GM12878 (cell line): Measurements from ENCODE around the gene SETD1B. TPM values are rescaled to one million over a fixed set of nuclear protein-coding genes. Genes with fewer than 3 reads are reported as not detected.

Source experiments
- ATAC-seq: fragments of 200-7000 bp; cut with Tn5 transposase; 3 replicates; pipeline ENCODE4 v1.9.1; 2020; ENCODE audit warnings: mild to moderate bottlenecking, moderate library complexity
- BruUV-seq: library from RNA; stranded (reverse); fragments of 400-500 nt; replicated peaks from 2 replicates; lab custom pipeline; 2021; lab: Mats Ljungman, UMichigan
- CTCF ChIA-PET: fragments of 300-600 bp; sonication (Branson Sonifier 250); formaldehyde crosslinking; extraction: SDS; loops from one replicate; lab custom pipeline; 2021; ENCODE audit warnings: inconsistent platforms; lab: Yijun Ruan, JAX
- POLR2A ChIA-PET: fragments of 350-600 bp; formaldehyde crosslinking; extraction: SDS; loops from one replicate; lab custom pipeline; 2021; ENCODE audit warnings: inconsistent platforms; lab: Charles Lee
- RAD21 ChIA-PET: fragments of 300-600 bp; sonication (Branson Sonifier 250); formaldehyde crosslinking; loops from one replicate; lab custom pipeline; 2023; ENCODE audit warnings: antibody characterized with exemption; ENCODE audit not compliant: unreplicated experiment; lab: Charles Lee
- SMC1A ChIA-PET: fragments of 300-600 bp; sonication (Branson Sonifier 250); formaldehyde crosslinking; loops from one replicate; lab custom pipeline; 2023; ENCODE audit not compliant: unreplicated experiment, uncharacterized antibody; lab: Charles Lee
- DNase-seq: peaks from one replicate; pipeline ENCODE4 v3.0.0-alpha.2; 2011; ENCODE audit warnings: low read depth, low spot score
- FAIRE-seq: peaks from 3 replicates; lab custom pipeline; 2011; peaks lifted over from hg19 to GRCh38; lab: Jason Lieb, UNC
- H2AFZ ChIP-seq: 2 replicates; pipeline ENCODE4 v1.6.0; 2011; ENCODE audit warnings: low read depth, low read length, control low read depth; ENCODE audit not compliant: control insufficient read depth
- H3K27ac ChIP-seq: 2 replicates; pipeline ENCODE4 v1.5.1; 2011; ENCODE audit warnings: control low read depth; ENCODE audit not compliant: control insufficient read depth, insufficient read depth
- H3K27me3 ChIP-seq, 2 experiments: replicated peaks in 1 of 2; 2 replicates each; pipeline versions ENCODE4 v1.6.0 to v1.6.1; 2011; ENCODE audit warnings: low read length in 1 of 2; ENCODE audit not compliant: control insufficient read depth in 2 of 2, insufficient read depth in 2 of 2
- H3K36me3 ChIP-seq, 2 experiments: 2 replicates each; pipeline ENCODE4 v1.5.1; 2011; ENCODE audit warnings: low read length in 1 of 2; ENCODE audit not compliant: control insufficient read depth in 2 of 2, insufficient read depth in 2 of 2
- H3K4me1 ChIP-seq: 2 replicates; pipeline ENCODE4 v1.6.1; 2011; ENCODE audit warnings: mild to moderate bottlenecking, low read length, moderate library complexity, mixed read lengths; ENCODE audit not compliant: control insufficient read depth, insufficient read depth
- H3K4me2 ChIP-seq: 2 replicates; pipeline ENCODE4 v1.6.0; 2011; ENCODE audit warnings: control low read depth; ENCODE audit not compliant: control insufficient read depth, insufficient read depth
- H3K4me3 ChIP-seq: fragments of 200-600 bp; sonication (generic); 2 replicates; pipeline ENCODE4 v1.5.1; 2016
- H3K79me2 ChIP-seq: 2 replicates; pipeline ENCODE4 v1.6.0; 2011; ENCODE audit warnings: low read length; ENCODE audit not compliant: control insufficient read depth, insufficient read depth
- H3K9ac ChIP-seq: 2 replicates; pipeline ENCODE4 v1.8.0; 2011; ENCODE audit warnings: low read length, control low read depth, mixed read lengths; ENCODE audit not compliant: control insufficient read depth, insufficient read depth
- H3K9me3 ChIP-seq: replicated peaks from 3 replicates; pipeline ENCODE4 v1.5.1; 2011; ENCODE audit warnings: mild to moderate bottlenecking, low read length; ENCODE audit not compliant: control insufficient read depth, insufficient read depth
- H4K20me1 ChIP-seq: 2 replicates; pipeline ENCODE4 v1.6.0; 2011; ENCODE audit not compliant: control insufficient read depth, insufficient read depth
- BCL11A ChIP-seq: IDR thresholded peaks from 2 replicates; pipeline ENCODE4 v1.6.1; 2011; ENCODE audit warnings: low read depth, low read length
- CREM ChIP-seq: IDR thresholded peaks from 2 replicates; pipeline ENCODE4 v1.6.1; 2014; ENCODE audit warnings: antibody characterized with exemption, low read depth
- EGR1 ChIP-seq, 2 experiments: IDR thresholded peaks; 1 replicate in 1 of 2; 2 replicates in 1 of 2; pipeline ENCODE4 v1.6.1; 2011 to 2012; ENCODE audit warnings: low read depth in 2 of 2, low read length in 2 of 2, borderline replicate concordance in 1 of 2, mild to moderate bottlenecking in 1 of 2, moderate library complexity in 1 of 2
- POLR2A ChIP-seq: IDR thresholded peaks from 2 replicates; pipeline ENCODE4 v1.6.1; 2011; ENCODE audit warnings: low read depth, mild to moderate bottlenecking, low read length
- ZNF384 ChIP-seq: IDR thresholded peaks from 2 replicates; pipeline ENCODE4 v1.6.1; 2012; ENCODE audit warnings: low read depth, mild to moderate bottlenecking, low read length, improper control_type of control experiment, borderline replicate concordance
- WGBS: methylation state at CpG from one replicate; pipeline ENCODE4 v1.1.6; 2016; ENCODE audit warnings: low lambda C conversion rate; ENCODE audit not compliant: insufficient replicate concordance, insufficient coverage; ENCODE audit errors: missing lambda C conversion rate; 5-methylcytosine and 5-hydroxymethylcytosine counted together
- in situ Hi-C: fragments of 300-500 bp; cut with MboI; formaldehyde crosslinking; loops from 9 replicates; pipeline ENCODE4 v1.14.3; 2018; ENCODE audit warnings: mixed read lengths
- intact Hi-C: fragments of 100-400 bp; cut with micrococcal nuclease; formaldehyde crosslinking; loops from one replicate; pipeline ENCODE4 v1.14.2; 2022; ENCODE audit not compliant: unreplicated experiment
- polyA plus RNA-seq, 11 experiments: library from polyadenylated mRNA; depleted of rRNA in 4 of 11; unstranded in 6 of 11; stranded (reverse) in 5 of 11; fragments of >200 nt; fragmentation: Nextera tagmentation in 4 of 11; fragmentation: Illumina TruSeq in 1 of 11; extraction: Ambion mirVana in 4 of 11; extraction: Trizol in 1 of 11; gene quantifications; 1 replicate in 1 of 11; 2 replicates in 10 of 11; pipeline versions ENCODE4 v1.2.1 to v1.2.3, GENCODE V29; 2011 to 2016; ENCODE audit warnings: inconsistent platforms in 2 of 11, missing spikeins in 2 of 11, low read depth in 1 of 11
- total RNA-seq, 4 experiments: library from RNA; depleted of rRNA in 3 of 4; stranded (reverse); fragments of >200 nt in 3 of 4; fragmentation: Illumina TruSeq in 1 of 4; extraction: Trizol in 1 of 4; gene quantifications; 2 replicates each; pipeline versions ENCODE4 v1.2.1 to v1.2.3, GENCODE V29; 2013 to 2021

Gene SETD1B
- total and polyA plus RNA-seq, 10 of the 15 experiments (the other 5 are each of a cell fraction or from before 2014, with no cell fraction given): 0.50 to 17.3 (median 1.6) TPM

DNA sequence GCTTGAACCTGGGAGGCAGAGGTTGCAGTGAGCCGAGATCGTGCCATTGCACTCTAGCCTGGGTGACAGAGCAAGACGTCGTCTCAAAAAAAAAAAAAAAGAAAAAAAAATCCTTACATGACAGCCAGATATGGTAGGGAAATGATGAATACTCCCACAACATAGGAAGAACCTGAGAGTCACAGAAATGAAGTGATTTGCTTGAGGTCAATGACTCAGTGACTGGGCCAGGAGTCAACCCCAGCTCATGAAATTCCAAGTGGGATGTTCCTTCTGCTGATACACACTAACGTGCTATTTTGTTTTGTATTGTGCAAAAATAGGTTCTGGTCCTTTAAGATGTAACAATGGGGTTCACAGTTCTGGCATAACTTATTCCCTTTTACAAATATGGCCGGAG lies 19.3 kb upstream of the SETD1B start (continued):
- TF ChIP-seq ZNF384: peak; percentile 3; the same call in 1 of the 2 replicates
- no peak for TF ChIP-seq POLR2A
- TF ChIP-seq BCL11A: no peak
- TF ChIP-seq CREM: no peak

DNA sequence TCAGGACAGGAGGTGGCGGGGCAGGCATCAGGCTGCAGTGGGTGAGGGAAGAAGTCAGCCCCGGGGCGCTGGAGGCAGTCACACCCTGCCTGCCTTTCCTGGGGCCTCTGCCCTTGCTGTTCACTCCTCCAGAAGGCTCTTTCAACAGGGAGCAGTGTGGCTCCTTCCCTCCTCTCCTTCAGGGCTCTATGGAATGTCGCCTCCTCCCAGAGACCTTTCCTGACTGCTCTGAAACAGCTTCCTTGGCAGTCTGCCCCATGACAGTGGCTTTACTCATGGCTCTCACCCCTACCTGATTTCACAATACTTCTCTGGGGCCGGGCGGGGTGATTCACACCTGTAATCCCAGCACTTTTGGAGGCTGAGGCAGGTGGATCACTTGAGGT lies 17.4 kb upstream of the SETD1B start:
- TF ChIP-seq EGR1 (IDR thresholded peaks at IDR 0.05; ENCODE audit: borderline replicate concordance in 1 of 2, low read depth in 2 of 2, low read length in 2 of 2): no peak
- ChIA-PET POLR2A (interaction anchor here (0.5 to 6.5 kb wide), 2 partner anchors 6 to 211 kb away, joined by 6 to 114 read pairs; partner anchors contain the start of gene RHOF), CTCF (interaction anchor here (1.0 to 16.2 kb wide), 4 partner anchors 8 to 25 kb away, joined by 3 to 492 read pairs (median 6); no protein-coding TSS in a partner anchor), SMC1A (interaction anchor here (1.3 to 1.9 kb wide), 2 partner anchors 10 to 16 kb away, joined by 3 to 10 read pairs; no protein-coding TSS in a partner anchor), RAD21 (no interaction called here)
- no TSS peak for BruUV-seq
- H3K4me3 ChIP-seq: no peak overlapping the region
- peaks cover 3 to 10% of the 10 kb centered on the region in 2 experiments; a peak in 2 of 4 replicates for H3K36me3 ChIP-seq
- H4K20me1 ChIP-seq: no peaks in the 10 kb centered on the region
- ATAC-seq: no peak
- no peak for DNase-seq
- WGBS: 59% methylated on average over 6 of the region's 6 CpGs
- peaks cover 82% of the 10 kb centered on the region for H3K4me1 ChIP-seq
- H3K27me3 ChIP-seq: no peaks in the 10 kb centered on the region
- intact Hi-C loops (no loop called here), in situ Hi-C loops (no loop called here)
- no peak overlapping the region; the same call in 1 of the 2 replicates for H3K9ac ChIP-seq
- no peak overlapping the region; the same call in 1 of the 2 replicates for H3K4me2 ChIP-seq
- no peaks in the 10 kb centered on the region for H3K9me3 ChIP-seq
- H3K27ac ChIP-seq: peak overlapping the region; percentile 90
- FAIRE-seq: no peak
- H3K79me2 ChIP-seq: peaks cover 78% of the 10 kb centered on the region
- no peak overlapping the region for H2AFZ ChIP-seq
